HCT116 (cell line): Measurements from ENCODE around the gene SLC12A7.

Experiments used
- EZH2 ChIP-seq: fragments of 200-600 bp; sonication (generic); IDR thresholded peaks from 2 replicates; pipeline ENCODE4 v1.6.1; 2017; ENCODE audit warnings: antibody characterized with exemption, mixed run types
- TF ChIP-seq, protein P1 (sequence below): IDR thresholded peaks from 2 replicates; pipeline ENCODE4 v1.6.1; 2012; ENCODE audit warnings: low read depth
- TF ChIP-seq, protein P2 (sequence below), 3 experiments: fragments of 200-600 bp in 1 of 3; sonication (generic) in 1 of 3; IDR thresholded peaks in 2 of 3; conservative IDR thresholded peaks in 1 of 3; 2 replicates each; pipeline ENCODE4 v1.5.1; 2012 to 2017; ENCODE audit warnings: low read depth in 2 of 3, low read length in 2 of 3, antibody characterized with exemption in 1 of 3, borderline replicate concordance in 1 of 3, control low read depth in 1 of 3, mild to moderate bottlenecking in 1 of 3, mixed read lengths in 1 of 3, mixed run types in 1 of 3, moderate library complexity in 1 of 3; ENCODE audit not compliant: insufficient read depth in 1 of 3

DNA sequence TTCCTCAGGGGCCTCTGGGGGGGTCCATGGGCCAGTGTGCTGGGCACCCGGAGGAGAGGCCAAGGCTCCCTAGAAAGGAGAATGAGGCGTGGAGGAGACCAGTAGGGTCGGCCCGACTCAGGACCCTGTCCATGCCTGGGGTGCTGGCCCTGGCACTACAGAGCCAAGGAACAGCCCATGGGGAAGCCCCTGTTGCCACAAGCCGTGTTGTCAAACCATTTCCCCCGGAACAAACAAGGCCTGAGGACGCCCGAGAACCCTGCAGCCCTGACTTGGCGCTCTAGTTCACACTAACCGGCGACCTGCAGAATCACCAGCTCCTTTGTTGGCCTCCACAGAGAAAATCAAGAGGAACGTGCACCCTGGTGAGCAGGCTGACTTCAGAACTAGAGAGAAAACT lies 41.6 kb upstream of the SLC12A7 start:
- TF ChIP-seq, protein P1, sequence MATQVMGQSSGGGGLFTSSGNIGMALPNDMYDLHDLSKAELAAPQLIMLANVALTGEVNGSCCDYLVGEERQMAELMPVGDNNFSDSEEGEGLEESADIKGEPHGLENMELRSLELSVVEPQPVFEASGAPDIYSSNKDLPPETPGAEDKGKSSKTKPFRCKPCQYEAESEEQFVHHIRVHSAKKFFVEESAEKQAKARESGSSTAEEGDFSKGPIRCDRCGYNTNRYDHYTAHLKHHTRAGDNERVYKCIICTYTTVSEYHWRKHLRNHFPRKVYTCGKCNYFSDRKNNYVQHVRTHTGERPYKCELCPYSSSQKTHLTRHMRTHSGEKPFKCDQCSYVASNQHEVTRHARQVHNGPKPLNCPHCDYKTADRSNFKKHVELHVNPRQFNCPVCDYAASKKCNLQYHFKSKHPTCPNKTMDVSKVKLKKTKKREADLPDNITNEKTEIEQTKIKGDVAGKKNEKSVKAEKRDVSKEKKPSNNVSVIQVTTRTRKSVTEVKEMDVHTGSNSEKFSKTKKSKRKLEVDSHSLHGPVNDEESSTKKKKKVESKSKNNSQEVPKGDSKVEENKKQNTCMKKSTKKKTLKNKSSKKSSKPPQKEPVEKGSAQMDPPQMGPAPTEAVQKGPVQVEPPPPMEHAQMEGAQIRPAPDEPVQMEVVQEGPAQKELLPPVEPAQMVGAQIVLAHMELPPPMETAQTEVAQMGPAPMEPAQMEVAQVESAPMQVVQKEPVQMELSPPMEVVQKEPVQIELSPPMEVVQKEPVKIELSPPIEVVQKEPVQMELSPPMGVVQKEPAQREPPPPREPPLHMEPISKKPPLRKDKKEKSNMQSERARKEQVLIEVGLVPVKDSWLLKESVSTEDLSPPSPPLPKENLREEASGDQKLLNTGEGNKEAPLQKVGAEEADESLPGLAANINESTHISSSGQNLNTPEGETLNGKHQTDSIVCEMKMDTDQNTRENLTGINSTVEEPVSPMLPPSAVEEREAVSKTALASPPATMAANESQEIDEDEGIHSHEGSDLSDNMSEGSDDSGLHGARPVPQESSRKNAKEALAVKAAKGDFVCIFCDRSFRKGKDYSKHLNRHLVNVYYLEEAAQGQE: no peak
- TF ChIP-seq, protein P2, sequence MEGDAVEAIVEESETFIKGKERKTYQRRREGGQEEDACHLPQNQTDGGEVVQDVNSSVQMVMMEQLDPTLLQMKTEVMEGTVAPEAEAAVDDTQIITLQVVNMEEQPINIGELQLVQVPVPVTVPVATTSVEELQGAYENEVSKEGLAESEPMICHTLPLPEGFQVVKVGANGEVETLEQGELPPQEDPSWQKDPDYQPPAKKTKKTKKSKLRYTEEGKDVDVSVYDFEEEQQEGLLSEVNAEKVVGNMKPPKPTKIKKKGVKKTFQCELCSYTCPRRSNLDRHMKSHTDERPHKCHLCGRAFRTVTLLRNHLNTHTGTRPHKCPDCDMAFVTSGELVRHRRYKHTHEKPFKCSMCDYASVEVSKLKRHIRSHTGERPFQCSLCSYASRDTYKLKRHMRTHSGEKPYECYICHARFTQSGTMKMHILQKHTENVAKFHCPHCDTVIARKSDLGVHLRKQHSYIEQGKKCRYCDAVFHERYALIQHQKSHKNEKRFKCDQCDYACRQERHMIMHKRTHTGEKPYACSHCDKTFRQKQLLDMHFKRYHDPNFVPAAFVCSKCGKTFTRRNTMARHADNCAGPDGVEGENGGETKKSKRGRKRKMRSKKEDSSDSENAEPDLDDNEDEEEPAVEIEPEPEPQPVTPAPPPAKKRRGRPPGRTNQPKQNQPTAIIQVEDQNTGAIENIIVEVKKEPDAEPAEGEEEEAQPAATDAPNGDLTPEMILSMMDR (IDR thresholded peaks at IDR 0.05 in 2 of 3, conservative IDR thresholded peaks at IDR 0.05 in 1 of 3; ENCODE audit: borderline replicate concordance in 1 of 3, insufficient read depth in 1 of 3, low read depth in 2 of 3, low read length in 2 of 3): no peak
- no peak for TF ChIP-seq EZH2
